ENCODE measurements around the gene GLIS1. TPM values are rescaled to one million over a fixed set of nuclear protein-coding genes. Genes with fewer than 3 reads are reported as not detected.

The GLIS1 gene
- total RNA-seq, 1 donor from 2014 or later: not detected

GRCh38 chr1:53660666-53661065 lies 78.3 kb downstream of the GLIS1 start:
- Histone ChIP-seq H3K4me1 (no peaks in the 10 kb centered on the region), H3K36me3 (no peaks in the 10 kb centered on the region), H3K27me3 (no peaks in the 10 kb centered on the region), H3K9me3 (no peaks in the 10 kb centered on the region), H3K4me3 (no peak overlapping the region), H3K27ac (no peak overlapping the region)
- no peak for TF ChIP-seq CTCF (IDR thresholded peaks at IDR 0.05)
- intact Hi-C loops (cut with DNase I): no loop called here
- no peak for DNase-seq (ENCODE audit: low spot score in 2 of 2)

- intact Hi-C loops (cut with DNase I): no loop called here
- Histone ChIP-seq H3K9me3 (no peaks in the 10 kb centered on the region), H3K27me3 (no peaks in the 10 kb centered on the region), H3K4me1 (no peaks in the 10 kb centered on the region), H3K27ac (no peak overlapping the region), H3K4me3 (no peak overlapping the region), H3K36me3 (no peaks in the 10 kb centered on the region)
- no peak for TF ChIP-seq CTCF (IDR thresholded peaks at IDR 0.05)
- DNase-seq (ENCODE audit: low spot score in 2 of 2): no peak
Measured at GRCh38 chr1:53659436-53659835, 79.5 kb downstream of the GLIS1 start.

GRCh38 chr1:53658489-53659230 lies 80.3 kb downstream of the GLIS1 start:
- no peak for TF ChIP-seq CTCF (IDR thresholded peaks at IDR 0.05)
- H3K27me3 ChIP-seq: no peaks in the 10 kb centered on the region
- no peaks in the 10 kb centered on the region for H3K36me3 ChIP-seq
- no peak overlapping the region for H3K27ac ChIP-seq
- H3K4me3 ChIP-seq: no peak overlapping the region
- no peak for DNase-seq (ENCODE audit: low spot score in 2 of 2)
- H3K9me3 ChIP-seq: no peaks in the 10 kb centered on the region
- H3K4me1 ChIP-seq: no peaks in the 10 kb centered on the region
- intact Hi-C loops (cut with DNase I): no loop called here

GRCh38 chr1:53657891-53658396 lies 81.0 kb downstream of the GLIS1 start:
- Histone ChIP-seq H3K9me3 (no peaks in the 10 kb centered on the region), H3K27me3 (no peaks in the 10 kb centered on the region), H3K4me3 (no peak overlapping the region), H3K4me1 (no peaks in the 10 kb centered on the region), H3K27ac (no peak overlapping the region), H3K36me3 (no peaks in the 10 kb centered on the region)
- TF ChIP-seq CTCF (IDR thresholded peaks at IDR 0.05): no peak
- intact Hi-C loops (cut with DNase I): no loop called here
- no peak for DNase-seq (ENCODE audit: low spot score in 2 of 2)

GRCh38 chr1:53657531-53657805 lies 81.5 kb downstream of the GLIS1 start:
- Histone ChIP-seq H3K27me3 (no peaks in the 10 kb centered on the region), H3K27ac (no peak overlapping the region), H3K9me3 (no peaks in the 10 kb centered on the region), H3K4me1 (no peaks in the 10 kb centered on the region), H3K4me3 (no peak overlapping the region), H3K36me3 (no peaks in the 10 kb centered on the region)
- DNase-seq (ENCODE audit: low spot score in 2 of 2): no peak
- TF ChIP-seq CTCF (IDR thresholded peaks at IDR 0.05): no peak
- intact Hi-C loops (cut with DNase I): no loop called here
